RPMI7951 (cell line): ENCODE results near the gene SPAG17. TPM values are rescaled to one million over a fixed set of nuclear protein-coding genes. Genes with fewer than 3 reads are reported as not detected.

Source experiments
- DNase-seq: peaks from one replicate; pipeline ENCODE4 v3.0.0-alpha.2; 2012; ENCODE audit warnings: low read depth
- total RNA-seq: library from RNA; depleted of rRNA; stranded (reverse); fragments of >200 nt; shearing (Covaris generic); gene quantifications from 2 replicates; pipeline ENCODE4 v1.2.3, GENCODE V29; 2014

The SPAG17 gene
- total RNA-seq, 1 experiment from 2014 or later = not detected

- no peak for DNase-seq
These were observed 109.9 kb downstream of the SPAG17 start for GRCh38 chr1:118075116-118075515.

GRCh38 chr1:118073648-118074435 lies 111.2 kb downstream of the SPAG17 start:
- DNase-seq = no peak

DNA sequence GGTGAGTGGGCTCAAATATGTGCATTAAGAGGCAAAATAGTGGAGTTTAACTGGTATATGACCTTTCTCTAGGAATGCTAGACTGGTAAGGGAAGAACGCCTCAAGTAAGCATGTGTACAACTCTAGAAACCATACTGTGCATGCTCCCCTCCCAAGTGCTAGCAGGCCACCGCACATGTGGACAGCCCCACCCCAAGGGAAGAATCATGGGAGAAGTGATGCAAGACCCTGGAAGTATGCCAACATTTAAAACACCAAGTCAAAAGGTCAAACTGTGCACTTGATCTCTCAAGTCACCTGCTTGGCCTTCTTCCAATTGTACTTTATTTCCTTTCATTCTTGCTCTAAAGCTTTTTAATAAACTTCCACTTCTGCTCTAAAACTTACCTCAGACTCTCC lies 135.0 kb downstream of the SPAG17 start:
- DNase-seq = no peak

- DNase-seq = no peak
These were observed 137.3 kb downstream of the SPAG17 start for GRCh38 chr1:118047650-118048224.

GRCh38 chr1:118047006-118047649 lies 137.9 kb downstream of the SPAG17 start:
- no peak for DNase-seq

- DNase-seq = no peak
These were observed 141.4 kb downstream of the SPAG17 start for GRCh38 chr1:118043624-118044023.

DNA sequence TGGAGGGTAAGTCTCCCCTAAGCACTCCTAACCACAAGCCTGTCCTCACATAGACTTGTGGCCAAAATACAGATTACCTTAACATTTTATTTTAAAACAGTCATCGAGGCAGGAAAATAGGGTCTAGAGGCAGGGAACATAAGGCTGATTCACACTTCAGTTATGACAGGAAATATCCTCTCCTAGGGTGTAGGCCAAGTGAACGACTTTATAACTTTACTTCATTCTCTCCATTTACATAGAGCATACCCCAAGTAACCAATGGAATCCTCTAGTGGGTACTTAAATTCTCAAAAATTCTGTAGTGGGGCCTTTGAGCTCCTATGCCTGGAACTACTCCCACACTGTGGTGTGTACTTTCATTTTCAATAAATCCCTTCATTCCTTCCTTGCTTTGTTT lies 142.5 kb downstream of the SPAG17 start:
- no peak for DNase-seq

DNA sequence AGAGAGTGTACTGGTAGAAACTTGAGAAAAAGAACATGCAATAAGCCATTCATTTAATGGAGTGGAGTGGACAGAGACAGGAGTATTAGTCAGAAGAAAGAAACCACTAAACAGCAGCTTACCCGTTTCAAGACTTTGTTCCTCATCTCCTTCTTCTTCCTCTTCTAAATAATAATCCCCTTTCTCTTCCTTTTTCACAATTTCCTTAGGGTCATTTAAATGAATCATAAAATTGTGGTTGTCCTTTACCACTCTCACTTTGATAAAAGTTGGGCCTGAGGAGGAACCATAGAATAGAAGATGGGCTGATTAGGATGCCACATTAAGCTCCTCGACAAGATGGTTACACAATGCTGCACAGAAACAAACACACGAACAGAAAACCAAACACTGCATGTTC lies 145.9 kb downstream of the SPAG17 start:
- no peak for DNase-seq

GRCh38 chr1:118032883-118033282 lies 152.1 kb downstream of the SPAG17 start:
- no peak for DNase-seq

DNA sequence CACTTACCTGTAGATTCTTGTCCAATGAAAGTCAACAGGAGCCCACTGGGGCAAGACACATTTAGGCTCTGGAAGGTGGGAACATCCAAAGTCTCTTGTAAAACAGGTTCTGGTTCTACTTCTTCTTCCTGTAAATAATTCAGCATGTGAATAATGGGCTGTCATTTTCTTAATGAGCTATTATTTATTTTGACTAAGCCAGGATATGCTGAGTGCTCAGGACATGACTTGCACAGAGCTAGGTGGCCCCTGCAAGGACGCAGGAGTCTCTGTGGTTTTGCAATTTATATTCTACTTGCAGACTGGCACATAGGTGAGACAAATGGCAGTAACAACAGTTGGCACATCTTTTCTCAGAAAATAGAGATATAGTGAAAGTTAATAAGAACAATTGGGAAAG lies 156.8 kb downstream of the SPAG17 start:
- no peak for DNase-seq

DNA sequence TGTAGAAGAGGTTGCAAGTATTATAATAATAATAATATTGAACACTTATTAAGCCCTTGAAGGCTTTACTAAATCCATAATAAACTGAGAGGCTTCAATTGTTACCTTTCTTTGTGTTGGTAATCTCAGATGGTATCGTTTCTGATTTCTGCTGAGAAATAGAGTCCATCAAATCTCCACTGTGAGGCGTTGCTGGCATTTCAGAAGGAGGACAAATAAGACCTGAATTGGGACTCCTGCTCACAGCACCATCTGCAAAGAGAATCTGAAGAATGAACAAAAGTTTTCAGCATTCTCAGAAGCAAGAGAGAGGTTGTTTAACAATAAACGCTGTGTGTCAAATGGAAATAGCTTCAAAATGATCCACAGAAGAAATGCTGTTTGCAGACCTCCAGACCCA lies 161.8 kb downstream of the SPAG17 start:
- no peak for DNase-seq

DNA sequence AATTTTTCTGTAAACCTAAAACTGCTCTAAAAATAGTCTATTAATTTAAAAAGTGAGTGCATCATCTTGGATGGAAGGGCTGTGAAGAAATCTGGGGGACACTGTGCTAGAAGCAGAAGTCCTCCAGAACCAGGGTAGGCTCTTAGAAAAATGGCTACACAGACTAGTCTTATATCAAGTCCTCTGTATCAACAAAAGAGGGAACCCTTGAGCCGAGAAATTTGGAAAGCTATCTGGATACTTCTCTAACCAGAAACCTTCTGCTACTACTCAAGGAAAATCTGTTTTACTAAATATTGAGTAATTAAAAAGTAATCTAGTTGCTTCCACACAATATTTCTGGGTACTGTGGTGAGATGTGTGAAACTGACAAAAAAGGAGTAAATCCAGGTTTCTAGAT lies 163.4 kb downstream of the SPAG17 start:
- DNase-seq = no peak

- DNase-seq = no peak
These were observed 167.0 kb downstream of the SPAG17 start for GRCh38 chr1:118018060-118018459.

DNA sequence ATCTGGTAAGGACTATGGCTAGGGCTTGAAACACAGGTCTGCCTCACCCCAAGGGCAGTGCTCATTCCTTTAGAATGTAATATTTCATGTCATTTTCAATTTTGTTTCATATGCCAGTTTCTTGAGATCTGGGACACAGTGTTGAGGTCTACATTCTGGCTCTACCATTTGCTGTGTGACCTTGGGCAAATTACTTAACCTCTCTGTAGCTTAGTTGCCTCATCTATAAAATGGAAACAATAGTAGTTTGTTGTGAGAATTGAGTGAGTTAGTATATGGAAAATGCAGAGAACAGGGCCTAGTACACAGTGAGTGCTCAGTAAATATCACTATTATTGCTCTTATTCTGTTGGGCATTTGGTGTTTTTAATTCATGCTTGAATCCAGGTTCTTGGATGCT lies 171.1 kb downstream of the SPAG17 start:
- DNase-seq = no peak

DNA sequence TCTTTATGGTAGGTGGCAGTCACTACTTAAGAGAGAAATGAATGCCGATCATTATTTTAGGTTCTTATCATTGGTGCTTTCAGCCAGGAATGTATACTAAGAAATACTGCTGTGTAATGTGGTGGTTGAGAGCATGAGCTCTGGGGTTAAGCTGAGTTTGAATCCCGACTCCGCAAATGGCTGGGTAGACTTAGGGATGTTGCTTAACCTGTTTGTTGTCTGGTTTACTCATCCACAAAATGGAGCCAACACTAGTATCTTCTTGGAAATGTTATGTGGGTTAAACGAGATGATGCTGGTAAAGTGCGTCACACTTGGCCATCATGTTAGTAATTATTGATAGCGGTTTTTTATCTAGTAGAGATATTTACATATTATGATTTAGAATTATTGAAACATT lies 171.7 kb downstream of the SPAG17 start:
- DNase-seq = no peak

DNA sequence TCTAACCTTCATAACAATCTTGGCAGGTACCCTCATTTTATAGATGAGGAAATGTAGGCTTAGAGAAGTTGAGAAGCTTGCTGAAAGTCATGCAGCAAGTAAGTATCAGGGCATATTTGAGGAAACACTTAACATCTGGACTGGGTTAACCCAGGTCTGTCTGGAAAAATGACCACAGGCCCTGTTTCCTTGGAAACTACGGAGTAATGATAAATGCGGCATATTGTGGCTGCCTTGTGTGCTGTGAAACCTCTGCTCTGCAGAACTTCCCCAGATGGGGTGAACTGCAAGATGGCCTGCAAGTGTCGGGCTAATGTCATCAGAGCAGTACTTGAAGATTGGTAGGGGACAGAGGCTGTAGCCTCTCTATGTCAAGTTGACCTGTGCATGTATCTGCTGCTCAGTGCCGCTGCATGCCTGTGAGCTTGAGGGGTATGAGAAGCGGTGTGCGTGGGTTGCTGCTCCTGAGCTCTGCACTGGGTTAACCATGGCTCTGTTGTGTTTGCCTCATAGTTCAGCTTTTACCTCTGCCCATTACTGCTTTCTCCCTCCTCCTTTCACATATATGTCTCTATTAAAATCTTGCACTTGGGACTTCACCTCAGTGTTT lies 172.4 kb downstream of the SPAG17 start:
- peak; percentile 17 for DNase-seq

- no peak for DNase-seq
These were observed 177.0 kb downstream of the SPAG17 start for GRCh38 chr1:118008011-118008410.

DNA sequence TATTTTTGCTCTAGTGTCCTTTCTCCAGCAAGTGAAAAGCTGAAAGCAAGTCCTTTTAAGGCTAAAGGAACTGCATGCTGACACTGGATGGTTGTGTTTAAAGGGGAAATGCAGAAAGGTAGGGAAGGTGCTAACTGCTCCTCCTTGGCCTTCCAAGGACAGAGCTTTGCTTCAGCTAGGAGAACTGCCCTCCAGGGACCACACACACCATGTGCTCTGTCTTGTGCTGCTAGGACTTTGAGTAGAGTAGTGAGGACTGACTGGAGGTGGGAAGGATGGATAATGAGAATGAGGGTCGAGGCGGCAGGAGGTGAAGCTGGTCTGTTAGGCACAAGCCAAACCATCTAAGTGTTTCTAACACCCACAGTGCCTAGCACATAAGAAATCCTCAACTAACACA lies 177.6 kb downstream of the SPAG17 start:
- DNase-seq = no peak

- no peak for DNase-seq
These were observed 180.7 kb downstream of the SPAG17 start for GRCh38 chr1:118004312-118004711.

DNA sequence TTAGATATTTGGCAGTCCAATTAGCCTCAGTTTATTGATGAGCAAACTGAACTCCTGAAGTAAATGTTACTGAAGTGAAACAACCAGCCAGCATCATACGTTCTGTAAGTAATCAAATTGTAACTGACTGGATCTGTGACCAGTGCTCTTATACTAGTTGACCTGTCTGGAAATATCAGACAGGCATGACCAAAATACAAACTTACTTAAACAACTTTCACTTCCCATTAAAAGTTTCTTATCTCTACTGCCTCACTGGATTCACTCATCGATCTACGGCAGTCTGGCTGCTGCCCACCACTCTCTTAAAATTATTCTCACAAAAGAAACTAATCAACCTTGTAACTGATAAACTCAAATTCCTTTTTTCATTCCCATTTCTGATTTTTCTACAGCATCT lies 199.1 kb downstream of the SPAG17 start:
- DNase-seq = no peak

DNA sequence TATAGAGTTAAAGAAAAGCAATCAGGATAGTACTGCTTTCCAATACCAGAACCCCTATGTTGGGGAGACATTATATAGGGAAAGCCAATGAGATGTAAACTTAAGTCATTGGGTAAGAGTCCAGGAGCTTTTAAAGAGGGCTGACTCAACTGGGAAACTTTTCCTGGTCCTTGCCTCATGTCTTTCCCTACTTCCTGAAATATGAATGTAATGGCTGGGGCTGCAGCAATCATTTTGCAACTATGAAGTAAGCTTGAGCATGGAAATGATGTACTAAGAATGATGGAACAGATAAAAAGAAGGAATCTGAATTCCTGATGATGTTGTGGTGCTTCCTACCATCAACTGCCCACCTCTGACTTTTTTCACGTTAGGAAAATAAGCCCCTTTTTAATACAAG lies 199.8 kb downstream of the SPAG17 start:
- no peak for DNase-seq

GRCh38 chr1:117981455-117982192 lies 203.4 kb downstream of the SPAG17 start:
- no peak for DNase-seq
